Liver (tissue), 3 donors: ENCODE measurements around the gene SERPINA10.
A peak's percentile ranks its signal among the peaks of the same experiment; 100 is the strongest.

Source experiments
- MAX ChIP-seq: IDR thresholded peaks from 2 replicates; pipeline ENCODE4 v1.6.1; 2016; ENCODE audit warnings: antibody characterized with exemption
- REST ChIP-seq: IDR thresholded peaks from 2 replicates; pipeline ENCODE4 v1.6.1; 2016; ENCODE audit warnings: antibody characterized with exemption, mild to moderate bottlenecking
- RXRA ChIP-seq, 2 donors: IDR thresholded peaks; 2 replicates each; pipeline ENCODE4 v1.6.1; 2017 to 2018; ENCODE audit warnings: antibody characterized with exemption in 2 of 2, mild to moderate bottlenecking in 1 of 2
- SP1 ChIP-seq: IDR thresholded peaks from 2 replicates; pipeline ENCODE4 v1.6.1; 2018; ENCODE audit warnings: antibody characterized with exemption, mild to moderate bottlenecking
- YY1 ChIP-seq: IDR thresholded peaks from 2 replicates; pipeline ENCODE4 v1.6.1; 2016; ENCODE audit warnings: antibody characterized with exemption, mild to moderate bottlenecking
- TF ChIP-seq, protein P1 (sequence below): fragments of 150-350 bp; IDR thresholded peaks from 2 replicates; pipeline ENCODE4 v1.5.1; 2017; ENCODE audit warnings: improper control_type of control experiment, low read depth, low read length; ENCODE audit not compliant: missing input control
- TF ChIP-seq, protein P2 (sequence below): IDR thresholded peaks from 2 replicates; pipeline ENCODE4 v1.6.1; 2016; ENCODE audit warnings: antibody characterized with exemption
- TF ChIP-seq, protein P3 (sequence below): IDR thresholded peaks from 2 replicates; pipeline ENCODE4 v1.6.1; 2016; ENCODE audit warnings: antibody characterized with exemption
- donor health status: healthy.
- donor health status: healthy.

DNA sequence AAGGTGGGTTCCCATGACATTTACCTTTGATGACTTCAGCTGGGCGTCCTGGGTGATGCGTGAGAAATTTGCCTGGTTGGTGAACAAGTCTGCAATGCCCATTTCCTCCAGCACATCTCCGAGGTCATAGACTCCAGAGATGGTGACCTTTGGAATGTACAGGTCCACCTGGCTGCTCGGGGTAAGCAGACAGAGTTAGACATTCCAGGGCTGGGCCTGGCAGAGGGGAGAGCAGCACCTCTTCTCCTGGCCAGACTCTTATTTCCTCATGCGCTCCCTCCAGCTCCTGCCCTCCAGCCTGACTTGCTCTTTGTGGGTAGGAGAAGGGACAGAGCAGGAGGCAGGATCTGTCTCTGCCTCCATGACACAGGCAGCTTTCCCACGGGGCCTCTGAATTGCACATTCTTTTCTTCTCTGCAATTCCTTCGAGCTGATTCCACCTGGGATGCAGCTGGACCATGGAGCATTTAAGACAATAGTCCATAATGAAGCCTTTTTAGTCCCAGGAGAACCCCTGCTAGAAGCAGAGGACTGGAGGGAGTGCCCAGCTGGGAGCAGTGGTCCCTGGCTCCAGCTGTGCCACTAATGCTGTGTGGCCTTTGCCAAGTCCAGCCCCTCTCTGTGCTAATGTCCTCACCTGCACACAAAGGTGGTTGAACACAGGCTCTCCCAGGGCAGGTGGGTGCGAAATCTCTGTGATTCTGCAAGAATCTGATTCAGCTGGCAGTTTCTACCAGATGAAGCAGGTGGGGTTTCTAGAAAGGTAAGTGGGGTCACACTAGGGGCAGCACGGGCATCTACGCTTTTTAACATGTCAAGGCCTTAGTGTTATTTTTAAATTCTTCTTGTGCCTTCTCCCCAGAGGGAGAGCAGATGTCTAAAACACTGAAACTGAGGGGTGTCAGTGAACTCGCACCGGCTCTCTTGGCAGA is 13.2 kb upstream of the SERPINA10 start:
- TF ChIP-seq YY1 (no peak), RXRA (IDR thresholded peaks at IDR 0.05) (peak; percentile 55 to 82), MAX (no peak), SP1 (peak; percentile 54), REST (no peak)
- TF ChIP-seq, protein P1, sequence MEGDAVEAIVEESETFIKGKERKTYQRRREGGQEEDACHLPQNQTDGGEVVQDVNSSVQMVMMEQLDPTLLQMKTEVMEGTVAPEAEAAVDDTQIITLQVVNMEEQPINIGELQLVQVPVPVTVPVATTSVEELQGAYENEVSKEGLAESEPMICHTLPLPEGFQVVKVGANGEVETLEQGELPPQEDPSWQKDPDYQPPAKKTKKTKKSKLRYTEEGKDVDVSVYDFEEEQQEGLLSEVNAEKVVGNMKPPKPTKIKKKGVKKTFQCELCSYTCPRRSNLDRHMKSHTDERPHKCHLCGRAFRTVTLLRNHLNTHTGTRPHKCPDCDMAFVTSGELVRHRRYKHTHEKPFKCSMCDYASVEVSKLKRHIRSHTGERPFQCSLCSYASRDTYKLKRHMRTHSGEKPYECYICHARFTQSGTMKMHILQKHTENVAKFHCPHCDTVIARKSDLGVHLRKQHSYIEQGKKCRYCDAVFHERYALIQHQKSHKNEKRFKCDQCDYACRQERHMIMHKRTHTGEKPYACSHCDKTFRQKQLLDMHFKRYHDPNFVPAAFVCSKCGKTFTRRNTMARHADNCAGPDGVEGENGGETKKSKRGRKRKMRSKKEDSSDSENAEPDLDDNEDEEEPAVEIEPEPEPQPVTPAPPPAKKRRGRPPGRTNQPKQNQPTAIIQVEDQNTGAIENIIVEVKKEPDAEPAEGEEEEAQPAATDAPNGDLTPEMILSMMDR: no peak
- TF ChIP-seq, protein P2, sequence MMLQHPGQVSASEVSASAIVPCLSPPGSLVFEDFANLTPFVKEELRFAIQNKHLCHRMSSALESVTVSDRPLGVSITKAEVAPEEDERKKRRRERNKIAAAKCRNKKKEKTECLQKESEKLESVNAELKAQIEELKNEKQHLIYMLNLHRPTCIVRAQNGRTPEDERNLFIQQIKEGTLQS: peak; percentile 23
- TF ChIP-seq, protein P3, sequence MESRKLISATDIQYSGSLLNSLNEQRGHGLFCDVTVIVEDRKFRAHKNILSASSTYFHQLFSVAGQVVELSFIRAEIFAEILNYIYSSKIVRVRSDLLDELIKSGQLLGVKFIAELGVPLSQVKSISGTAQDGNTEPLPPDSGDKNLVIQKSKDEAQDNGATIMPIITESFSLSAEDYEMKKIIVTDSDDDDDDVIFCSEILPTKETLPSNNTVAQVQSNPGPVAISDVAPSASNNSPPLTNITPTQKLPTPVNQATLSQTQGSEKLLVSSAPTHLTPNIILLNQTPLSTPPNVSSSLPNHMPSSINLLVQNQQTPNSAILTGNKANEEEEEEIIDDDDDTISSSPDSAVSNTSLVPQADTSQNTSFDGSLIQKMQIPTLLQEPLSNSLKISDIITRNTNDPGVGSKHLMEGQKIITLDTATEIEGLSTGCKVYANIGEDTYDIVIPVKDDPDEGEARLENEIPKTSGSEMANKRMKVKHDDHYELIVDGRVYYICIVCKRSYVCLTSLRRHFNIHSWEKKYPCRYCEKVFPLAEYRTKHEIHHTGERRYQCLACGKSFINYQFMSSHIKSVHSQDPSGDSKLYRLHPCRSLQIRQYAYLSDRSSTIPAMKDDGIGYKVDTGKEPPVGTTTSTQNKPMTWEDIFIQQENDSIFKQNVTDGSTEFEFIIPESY: no peak
